GM12874 (cell line): ENCODE measurements around the gene U2AF2.

Source experiments
- CTCF ChIP-seq: IDR thresholded peaks from 2 replicates; pipeline ENCODE4 v1.5.1; 2011; ENCODE audit warnings: low read depth, mild to moderate bottlenecking, control low read depth, low read length, moderate library complexity; ENCODE audit not compliant: insufficient read depth

The U2AF2 gene

GRCh38 chr19:55611983-55612645 lies 42.7 kb upstream of the U2AF2 start:
- TF ChIP-seq CTCF, result no peak

GRCh38 chr19:55613396-55613795 lies 41.4 kb upstream of the U2AF2 start:
- TF ChIP-seq CTCF, result no peak

GRCh38 chr19:55613930-55614710 lies 40.7 kb upstream of the U2AF2 start:
- no peak for TF ChIP-seq CTCF

- TF ChIP-seq CTCF, result no peak
These were observed 39.9 kb upstream of the U2AF2 start for GRCh38 chr19:55614711-55615542.

GRCh38 chr19:55615543-55616394 lies 39.1 kb upstream of the U2AF2 start:
- no peak for TF ChIP-seq CTCF

GRCh38 chr19:55616395-55616875 lies 38.4 kb upstream of the U2AF2 start:
- no peak for TF ChIP-seq CTCF
